ENCODE data around the gene RFC3. TPM values are rescaled to one million over a fixed set of nuclear protein-coding genes. Genes with fewer than 3 reads are reported as not detected.

Gene RFC3
- total RNA-seq, 1 experiment from 2014 or later: 38.2 TPM

DNA sequence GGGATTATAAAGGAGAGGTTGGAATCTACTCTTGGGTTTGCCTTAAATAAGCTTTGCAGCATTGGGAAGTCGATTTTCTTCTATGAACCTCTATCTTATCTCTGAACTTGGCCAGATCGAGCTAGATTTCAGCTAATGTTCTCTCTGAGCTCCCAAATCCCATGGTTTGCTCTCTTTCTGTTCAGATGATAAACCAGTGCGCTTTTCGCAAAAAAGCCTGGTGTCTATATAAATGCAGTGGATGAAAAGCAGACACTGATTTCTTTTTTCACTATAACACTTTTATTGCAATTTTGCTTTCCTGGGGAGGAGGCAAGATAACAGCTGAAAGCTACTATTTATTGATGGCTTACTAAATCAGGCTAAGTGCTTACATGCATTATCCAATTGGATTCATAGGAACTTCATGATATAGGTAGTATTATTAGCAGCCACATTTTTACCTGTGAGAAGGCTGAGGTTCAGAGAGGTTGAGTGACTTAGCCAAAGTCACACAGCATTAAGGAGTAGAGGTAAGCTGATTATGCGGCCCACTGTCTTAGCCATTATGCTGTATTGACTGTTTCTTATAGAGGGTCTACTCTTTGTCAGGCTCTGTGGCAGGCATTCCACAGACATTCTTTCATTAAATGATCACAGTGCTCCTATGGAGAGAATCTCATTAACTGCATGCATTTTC lies 58.9 kb downstream of the RFC3 start:
- Histone ChIP-seq H3K36me3 (ENCODE audit: control insufficient read depth in 1 of 2, insufficient read depth in 2 of 2, low read length in 2 of 2) (no peaks in the 10 kb centered on the region), H3K4me3 (replicated peaks in 1 of 2; ENCODE audit: low read depth in 1 of 2, low read length in 2 of 2) (no peak overlapping the region), H3K79me2 (ENCODE audit: insufficient read depth, low read length) (no peaks in the 10 kb centered on the region), H3K4me2 (ENCODE audit: low read length) (no peak overlapping the region), H2AFZ (ENCODE audit: low read depth, low read length, poor library complexity, severe bottlenecking) (no peak overlapping the region), H3K4me1 (ENCODE audit: control insufficient read depth in 1 of 2, insufficient read depth in 2 of 2, low read length in 2 of 2) (no peaks in the 10 kb centered on the region), H3K9me2 (ENCODE audit: insufficient read depth) (no peaks in the 10 kb centered on the region), H3K27me3 (ENCODE audit: insufficient read depth, low read length) (no peaks in the 10 kb centered on the region), H4K20me1 (ENCODE audit: insufficient read depth) (no peaks in the 10 kb centered on the region), H3K9me3 (ENCODE audit: control insufficient read depth in 1 of 2, insufficient read depth in 1 of 2, low read depth in 1 of 2, low read length in 2 of 2) (no peaks in the 10 kb centered on the region), H3K9ac (ENCODE audit: low read length) (no peak overlapping the region), H3K27ac (ENCODE audit: low read depth, low read length) (no peak overlapping the region)
- intact Hi-C loops (cut with micrococcal nuclease): no loop called here
- DNase-seq (ENCODE audit: low read depth, low spot score): no peak
- ChIA-PET POLR2A (no interaction called here), CTCF (interaction anchor here (0.7 to 1.0 kb wide), 2 partner anchors 9 to 53 kb away, joined by 3 read pairs; no protein-coding TSS in a partner anchor), RAD21 (ENCODE audit: low non-redundant PET in 1 of 2, low total read pairs in 2 of 2, uncharacterized antibody in 2 of 2, unreplicated experiment in 2 of 2) (no interaction called here)
- BruUV-seq (replicated peaks): no TSS peak
- ATAC-seq: no peak
- TF ChIP-seq, protein P1, sequence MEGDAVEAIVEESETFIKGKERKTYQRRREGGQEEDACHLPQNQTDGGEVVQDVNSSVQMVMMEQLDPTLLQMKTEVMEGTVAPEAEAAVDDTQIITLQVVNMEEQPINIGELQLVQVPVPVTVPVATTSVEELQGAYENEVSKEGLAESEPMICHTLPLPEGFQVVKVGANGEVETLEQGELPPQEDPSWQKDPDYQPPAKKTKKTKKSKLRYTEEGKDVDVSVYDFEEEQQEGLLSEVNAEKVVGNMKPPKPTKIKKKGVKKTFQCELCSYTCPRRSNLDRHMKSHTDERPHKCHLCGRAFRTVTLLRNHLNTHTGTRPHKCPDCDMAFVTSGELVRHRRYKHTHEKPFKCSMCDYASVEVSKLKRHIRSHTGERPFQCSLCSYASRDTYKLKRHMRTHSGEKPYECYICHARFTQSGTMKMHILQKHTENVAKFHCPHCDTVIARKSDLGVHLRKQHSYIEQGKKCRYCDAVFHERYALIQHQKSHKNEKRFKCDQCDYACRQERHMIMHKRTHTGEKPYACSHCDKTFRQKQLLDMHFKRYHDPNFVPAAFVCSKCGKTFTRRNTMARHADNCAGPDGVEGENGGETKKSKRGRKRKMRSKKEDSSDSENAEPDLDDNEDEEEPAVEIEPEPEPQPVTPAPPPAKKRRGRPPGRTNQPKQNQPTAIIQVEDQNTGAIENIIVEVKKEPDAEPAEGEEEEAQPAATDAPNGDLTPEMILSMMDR (IDR thresholded peaks at IDR 0.05 in 2 of 3, conservative IDR thresholded peaks at IDR 0.05 in 1 of 3; ENCODE audit: borderline replicate concordance in 1 of 3, insufficient read depth in 1 of 3, low read depth in 2 of 3, low read length in 2 of 3): no peak
- TF ChIP-seq CEBPB (IDR thresholded peaks at IDR 0.05; ENCODE audit: low read depth): no peak
- no peak for TF ChIP-seq CBX3 (IDR thresholded peaks at IDR 0.05; ENCODE audit: low read depth)
- TF ChIP-seq, protein P2, sequence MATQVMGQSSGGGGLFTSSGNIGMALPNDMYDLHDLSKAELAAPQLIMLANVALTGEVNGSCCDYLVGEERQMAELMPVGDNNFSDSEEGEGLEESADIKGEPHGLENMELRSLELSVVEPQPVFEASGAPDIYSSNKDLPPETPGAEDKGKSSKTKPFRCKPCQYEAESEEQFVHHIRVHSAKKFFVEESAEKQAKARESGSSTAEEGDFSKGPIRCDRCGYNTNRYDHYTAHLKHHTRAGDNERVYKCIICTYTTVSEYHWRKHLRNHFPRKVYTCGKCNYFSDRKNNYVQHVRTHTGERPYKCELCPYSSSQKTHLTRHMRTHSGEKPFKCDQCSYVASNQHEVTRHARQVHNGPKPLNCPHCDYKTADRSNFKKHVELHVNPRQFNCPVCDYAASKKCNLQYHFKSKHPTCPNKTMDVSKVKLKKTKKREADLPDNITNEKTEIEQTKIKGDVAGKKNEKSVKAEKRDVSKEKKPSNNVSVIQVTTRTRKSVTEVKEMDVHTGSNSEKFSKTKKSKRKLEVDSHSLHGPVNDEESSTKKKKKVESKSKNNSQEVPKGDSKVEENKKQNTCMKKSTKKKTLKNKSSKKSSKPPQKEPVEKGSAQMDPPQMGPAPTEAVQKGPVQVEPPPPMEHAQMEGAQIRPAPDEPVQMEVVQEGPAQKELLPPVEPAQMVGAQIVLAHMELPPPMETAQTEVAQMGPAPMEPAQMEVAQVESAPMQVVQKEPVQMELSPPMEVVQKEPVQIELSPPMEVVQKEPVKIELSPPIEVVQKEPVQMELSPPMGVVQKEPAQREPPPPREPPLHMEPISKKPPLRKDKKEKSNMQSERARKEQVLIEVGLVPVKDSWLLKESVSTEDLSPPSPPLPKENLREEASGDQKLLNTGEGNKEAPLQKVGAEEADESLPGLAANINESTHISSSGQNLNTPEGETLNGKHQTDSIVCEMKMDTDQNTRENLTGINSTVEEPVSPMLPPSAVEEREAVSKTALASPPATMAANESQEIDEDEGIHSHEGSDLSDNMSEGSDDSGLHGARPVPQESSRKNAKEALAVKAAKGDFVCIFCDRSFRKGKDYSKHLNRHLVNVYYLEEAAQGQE (IDR thresholded peaks at IDR 0.05; ENCODE audit: low read depth): no peak
- TF ChIP-seq SRF (IDR thresholded peaks at IDR 0.05; ENCODE audit: low read depth): no peak
- TF ChIP-seq ZFX (IDR thresholded peaks at IDR 0.05): no peak
- TF ChIP-seq, protein P3, sequence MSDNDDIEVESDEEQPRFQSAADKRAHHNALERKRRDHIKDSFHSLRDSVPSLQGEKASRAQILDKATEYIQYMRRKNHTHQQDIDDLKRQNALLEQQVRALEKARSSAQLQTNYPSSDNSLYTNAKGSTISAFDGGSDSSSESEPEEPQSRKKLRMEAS (IDR thresholded peaks at IDR 0.05): no peak
- TF ChIP-seq, protein P4, sequence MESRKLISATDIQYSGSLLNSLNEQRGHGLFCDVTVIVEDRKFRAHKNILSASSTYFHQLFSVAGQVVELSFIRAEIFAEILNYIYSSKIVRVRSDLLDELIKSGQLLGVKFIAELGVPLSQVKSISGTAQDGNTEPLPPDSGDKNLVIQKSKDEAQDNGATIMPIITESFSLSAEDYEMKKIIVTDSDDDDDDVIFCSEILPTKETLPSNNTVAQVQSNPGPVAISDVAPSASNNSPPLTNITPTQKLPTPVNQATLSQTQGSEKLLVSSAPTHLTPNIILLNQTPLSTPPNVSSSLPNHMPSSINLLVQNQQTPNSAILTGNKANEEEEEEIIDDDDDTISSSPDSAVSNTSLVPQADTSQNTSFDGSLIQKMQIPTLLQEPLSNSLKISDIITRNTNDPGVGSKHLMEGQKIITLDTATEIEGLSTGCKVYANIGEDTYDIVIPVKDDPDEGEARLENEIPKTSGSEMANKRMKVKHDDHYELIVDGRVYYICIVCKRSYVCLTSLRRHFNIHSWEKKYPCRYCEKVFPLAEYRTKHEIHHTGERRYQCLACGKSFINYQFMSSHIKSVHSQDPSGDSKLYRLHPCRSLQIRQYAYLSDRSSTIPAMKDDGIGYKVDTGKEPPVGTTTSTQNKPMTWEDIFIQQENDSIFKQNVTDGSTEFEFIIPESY (IDR thresholded peaks at IDR 0.05; ENCODE audit: extremely low read depth, insufficient replicate concordance, low read length): no peak
- no peak for TF ChIP-seq POLR2AphosphoS5 (IDR thresholded peaks at IDR 0.05; ENCODE audit: low read depth, low read length)
- TF ChIP-seq ELF1 (IDR thresholded peaks at IDR 0.05; ENCODE audit: borderline replicate concordance, low read depth): no peak
- TF ChIP-seq EZH2phosphoT487 (IDR thresholded peaks at IDR 0.05; ENCODE audit: borderline replicate concordance): no peak
